KBM-7 (cell line): ENCODE measurements around the gene NSUN6.
"Not testable (repeated sequence)": the region's sequence is repeated elsewhere in the genome, so short reads cannot be mapped to it uniquely, and the experiment has no call there.

Experiments used
- DNase-seq: peaks from one replicate; pipeline ENCODE4 v3.0.0-alpha.2; 2015
- in situ Hi-C: fragments of 300-500 bp; cut with MboI; formaldehyde crosslinking; loops from 2 replicates; pipeline ENCODE4 v1.14.3; 2020; ENCODE audit warnings: low sequenced_read_pairs, low pct_unique_long_range_greater_than_20kb, mixed read lengths

NSUN6 gene

DNA sequence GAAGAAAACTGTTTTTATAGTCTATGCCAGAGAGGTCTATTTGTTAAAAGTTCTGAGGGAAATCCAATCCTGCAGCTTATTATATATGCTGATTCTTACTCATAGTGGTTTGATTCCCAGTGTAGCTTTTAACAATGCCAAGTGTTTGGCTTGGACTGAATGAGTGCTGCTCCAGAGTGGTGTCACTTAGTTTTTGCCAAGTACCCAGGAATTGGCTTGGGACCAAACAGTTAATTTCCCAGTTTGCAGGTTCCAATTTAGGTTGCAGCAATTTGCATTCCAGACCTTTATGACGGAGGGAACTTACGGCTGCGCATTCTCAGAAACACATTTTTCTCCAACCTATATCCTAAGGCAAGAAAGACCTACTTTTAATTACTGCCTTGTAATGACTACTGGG, 32.4 kb downstream of the NSUN6 start:
- DNase-seq: no peak
- in situ Hi-C loops: no loop called here

DNA sequence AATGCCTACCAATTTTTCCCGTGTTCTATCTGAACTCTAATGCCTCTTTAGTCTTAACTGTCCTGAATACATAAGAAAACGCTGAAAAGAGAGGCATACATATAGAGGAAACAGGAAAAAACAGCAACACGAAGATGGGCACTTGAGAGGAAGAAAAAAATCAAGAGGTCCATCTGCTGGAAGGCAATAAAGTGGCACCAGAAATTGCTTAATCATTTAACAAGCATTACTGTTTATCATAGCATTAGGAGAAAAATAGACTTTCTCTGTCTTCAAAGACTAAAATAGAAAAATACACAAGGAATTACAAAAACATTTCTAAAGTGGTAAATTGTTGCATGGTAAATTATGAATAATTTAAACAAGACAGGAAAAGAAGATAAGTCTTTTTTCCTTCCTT, 35.0 kb downstream of the NSUN6 start:
- peak; percentile 16 for DNase-seq
- in situ Hi-C loops: no loop called here

DNA sequence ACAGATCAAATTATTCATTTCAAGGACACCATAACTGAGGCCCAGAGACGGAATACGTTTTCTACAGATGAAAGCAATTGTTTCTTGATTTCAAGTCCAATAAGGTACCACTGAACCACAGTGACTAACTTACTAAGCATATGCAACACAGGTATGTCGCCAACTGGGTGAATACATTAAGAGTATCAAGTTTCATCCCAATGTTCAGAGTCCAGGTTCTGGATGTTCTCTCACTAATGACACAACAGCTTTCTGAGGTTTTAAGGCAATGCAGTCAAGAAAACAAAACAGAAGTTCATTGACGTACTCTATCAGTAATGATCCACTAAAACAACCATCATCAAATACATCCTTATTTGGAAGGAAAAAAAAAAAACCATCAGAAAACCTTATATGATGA, 35.8 kb downstream of the NSUN6 start:
- no peak for DNase-seq
- in situ Hi-C loops: no loop called here

DNA sequence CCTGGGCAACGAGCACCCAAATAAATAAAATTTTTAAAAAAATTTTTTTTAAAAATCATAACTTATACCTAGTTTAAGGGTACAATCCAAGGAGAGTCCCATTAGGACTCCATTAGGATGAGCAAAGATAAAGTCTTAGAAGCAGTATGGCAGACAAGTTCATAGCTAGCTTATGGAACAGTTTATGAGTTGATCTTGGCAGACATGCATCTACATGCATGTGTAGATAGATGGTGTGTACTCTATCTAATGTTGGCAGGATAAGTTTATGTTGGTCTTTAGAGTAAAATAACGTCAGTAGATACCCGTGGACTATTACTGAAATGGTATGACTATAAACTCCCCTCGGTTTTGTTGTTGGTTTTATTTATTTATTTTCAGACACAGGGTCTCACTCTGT, 40.2 kb downstream of the NSUN6 start:
- DNase-seq: no peak
- in situ Hi-C loops: no loop called here

DNA sequence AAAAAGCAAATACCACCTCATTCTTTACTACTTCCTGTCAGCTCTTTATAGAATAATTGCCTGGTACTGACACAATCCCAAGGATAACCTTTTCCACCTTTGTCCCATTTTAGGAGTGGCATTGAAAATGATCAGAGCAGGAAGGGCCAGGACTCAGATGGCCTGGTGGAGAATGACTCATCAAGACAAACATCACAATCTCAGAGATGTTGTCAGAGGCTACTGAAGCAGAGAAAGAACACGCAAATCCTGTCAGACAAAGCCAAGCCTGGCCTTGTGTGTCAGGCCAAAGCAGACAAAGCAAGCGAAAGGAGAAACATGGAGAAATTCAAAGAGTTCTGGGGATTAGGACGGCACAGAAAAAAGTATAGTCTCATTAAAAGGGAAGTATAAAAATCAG, 40.9 kb downstream of the NSUN6 start:
- in situ Hi-C loops: no loop called here
- DNase-seq: no peak

DNA sequence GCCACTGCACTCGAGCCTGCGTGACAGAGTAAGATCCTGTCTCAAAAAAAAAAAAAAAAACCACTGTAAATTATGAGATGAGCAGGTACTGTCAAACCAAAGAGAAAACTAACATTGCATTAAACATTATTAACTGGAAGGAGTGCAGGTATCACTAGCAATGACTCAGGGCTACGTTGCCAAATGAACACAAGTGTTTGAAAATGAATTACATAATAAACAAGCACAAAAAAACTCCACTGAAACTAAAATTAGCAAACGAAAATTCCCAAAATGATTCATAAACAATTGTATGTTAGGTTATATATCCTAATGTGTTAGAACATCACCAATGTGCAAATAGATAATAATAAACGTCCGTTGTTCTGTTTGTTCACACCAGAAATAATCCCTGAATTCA, 42.8 kb downstream of the NSUN6 start:
- in situ Hi-C loops: no loop called here
- DNase-seq: no peak

DNA sequence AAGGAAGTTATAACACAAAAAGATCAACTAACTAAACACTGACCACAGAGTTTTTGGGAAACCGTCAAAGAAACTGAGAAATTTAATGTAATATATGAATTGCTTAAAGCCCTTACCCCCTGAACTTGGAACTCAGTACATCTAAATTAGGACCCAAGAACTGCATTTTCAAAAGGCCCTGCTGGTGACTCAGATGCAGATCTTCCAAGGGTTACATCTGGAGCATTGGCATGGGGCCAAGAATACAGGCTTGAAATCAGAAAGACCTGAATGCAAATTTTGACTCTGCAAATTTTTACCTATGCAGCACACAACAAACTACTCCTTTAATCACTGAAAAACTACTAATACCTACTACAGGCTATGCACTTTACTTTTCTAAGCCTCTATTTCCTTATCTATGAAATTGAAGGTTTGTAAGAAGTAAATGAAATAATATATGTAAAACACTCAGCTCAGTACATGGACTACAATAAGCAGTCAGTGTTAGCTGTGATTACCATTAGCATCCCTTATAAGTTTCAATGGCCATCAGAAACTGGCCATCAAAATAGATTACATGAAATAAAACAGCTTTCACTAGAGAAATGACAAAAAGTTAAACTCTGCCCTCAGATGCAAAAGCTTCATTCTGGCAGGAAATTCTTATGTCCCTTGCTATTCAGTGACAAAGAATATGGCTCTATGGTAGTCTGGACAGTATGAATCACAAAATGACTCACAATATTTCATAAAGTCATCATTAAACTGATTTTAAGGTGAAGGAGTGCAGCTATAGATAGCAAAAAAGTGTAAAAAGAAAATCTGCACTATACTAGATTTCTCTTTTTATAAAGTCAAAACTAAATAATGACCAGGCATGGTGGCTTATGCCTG, 43.6 kb downstream of the NSUN6 start:
- DNase-seq: no peak
- in situ Hi-C loops: no loop called here

DNA sequence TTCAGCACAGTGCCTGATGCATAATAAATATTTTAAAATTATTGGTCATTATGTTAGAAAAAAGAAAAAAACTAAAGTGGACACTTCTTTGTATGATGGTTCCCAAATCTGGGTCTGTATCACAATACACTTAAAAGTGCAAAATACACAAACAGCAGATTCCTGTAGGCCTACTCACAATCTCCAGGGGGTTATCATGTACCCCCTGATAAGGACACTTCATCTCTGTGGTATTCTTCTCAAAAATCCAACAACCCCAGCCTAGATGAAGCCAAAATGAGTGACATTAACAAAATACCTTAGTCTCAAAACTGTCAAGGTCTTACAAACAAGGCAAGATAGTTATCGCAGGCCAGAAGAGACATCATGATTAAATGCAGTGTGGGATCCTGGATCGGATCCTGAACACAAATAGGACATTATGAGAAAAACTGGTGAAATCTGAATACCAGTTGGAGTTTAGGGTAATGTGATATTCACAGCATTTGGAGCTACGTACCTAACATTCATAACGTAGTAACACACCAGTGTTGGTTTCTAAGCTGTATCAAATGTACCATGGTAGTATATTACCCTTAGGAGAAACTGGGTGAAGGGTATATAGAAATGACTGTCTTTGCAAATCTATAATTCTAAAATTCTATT, 45.2 kb downstream of the NSUN6 start:
- no peak for DNase-seq
- in situ Hi-C loops: no loop called here

DNA sequence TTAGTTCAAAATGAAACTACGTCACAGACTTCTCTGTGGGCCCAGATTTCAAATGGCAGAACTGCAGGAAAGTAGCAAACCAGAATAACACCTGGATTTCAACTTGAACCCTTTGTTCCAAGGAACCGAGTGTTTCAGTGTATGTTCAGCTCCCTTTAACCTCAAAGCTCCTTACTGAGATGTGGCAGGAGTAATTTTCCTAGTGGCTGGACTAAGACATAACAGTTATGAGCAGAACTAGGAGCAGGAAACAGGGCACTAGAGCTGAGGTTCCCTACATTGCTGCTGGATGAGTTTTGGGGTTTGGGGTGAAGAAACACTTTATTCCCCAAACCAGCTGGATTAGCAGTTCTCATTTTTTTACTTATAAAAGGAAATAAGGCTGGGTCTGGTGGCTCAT, 50.1 kb downstream of the NSUN6 start:
- DNase-seq: no peak

DNA sequence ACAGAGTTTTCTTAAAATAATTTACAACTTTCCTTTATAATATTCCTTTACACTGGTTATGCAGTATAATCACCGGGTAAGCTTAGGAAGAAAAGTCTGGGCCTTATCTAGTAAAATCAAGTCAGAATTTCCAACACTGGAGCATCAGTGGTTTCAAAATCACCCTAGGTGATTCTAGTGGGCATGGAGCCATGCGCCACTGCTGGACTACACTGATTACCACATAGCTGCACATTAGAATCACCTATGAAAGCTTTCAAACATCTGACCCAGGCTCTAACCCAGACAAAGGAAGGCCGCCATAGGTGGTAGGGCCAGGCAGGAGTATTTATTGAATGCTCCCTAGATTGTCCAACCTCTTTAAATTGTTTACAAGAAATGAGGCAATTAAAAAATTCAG, 52.0 kb downstream of the NSUN6 start:
- no peak for DNase-seq
- in situ Hi-C loops: no loop called here

More for the DNA sequence above, 50.1 kb downstream of the NSUN6 start:
- in situ Hi-C loops: no loop called here

DNA sequence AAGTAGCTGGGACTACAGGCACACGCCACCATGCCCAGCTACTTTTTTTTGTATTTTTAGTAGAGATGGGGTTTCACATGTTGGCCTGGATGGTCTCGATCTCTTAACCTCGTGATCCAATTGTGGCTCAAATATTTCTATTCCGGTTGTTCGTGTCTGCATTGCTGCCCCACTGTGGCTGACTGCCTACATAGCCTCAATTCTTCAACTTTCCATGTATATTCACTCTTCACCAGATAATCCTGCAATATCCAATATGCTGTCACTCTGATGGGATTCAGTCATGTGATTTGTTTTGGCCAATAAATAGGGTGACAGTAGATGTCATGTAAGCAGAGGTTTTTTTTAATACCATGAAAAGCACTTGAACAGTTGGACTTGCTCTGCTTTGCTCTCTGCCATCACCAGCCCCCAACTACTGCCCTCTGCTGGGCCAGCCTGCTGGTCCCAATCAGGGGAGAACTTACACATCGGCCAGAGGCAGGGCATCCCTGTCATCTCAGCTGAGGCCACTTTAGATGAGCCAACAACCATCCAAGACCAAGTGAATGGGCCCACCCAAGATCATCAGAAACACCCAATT, 56.7 kb downstream of the NSUN6 start:
- peak; percentile 51 for DNase-seq
- in situ Hi-C loops: no loop called here

DNA sequence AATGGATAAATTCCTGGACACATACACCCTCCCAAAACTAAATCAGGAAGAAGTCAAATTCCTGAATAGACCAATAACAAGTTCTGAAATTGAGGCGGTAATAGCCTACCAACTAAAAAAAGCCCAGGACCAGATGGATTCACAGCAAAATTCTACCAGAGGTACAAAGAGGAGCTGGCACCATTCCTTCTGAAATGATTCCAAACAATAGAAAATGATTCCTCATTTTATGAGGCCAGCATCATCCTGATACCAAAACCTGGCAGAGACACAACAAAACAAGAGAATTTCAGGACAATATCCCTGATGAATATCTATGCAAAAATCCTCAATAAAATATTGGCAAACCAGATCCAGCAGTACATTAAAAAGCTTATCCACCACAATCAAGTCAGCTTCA, 60.2 kb downstream of the NSUN6 start:
- DNase-seq, in situ Hi-C loops: not testable (repeated sequence)

DNA sequence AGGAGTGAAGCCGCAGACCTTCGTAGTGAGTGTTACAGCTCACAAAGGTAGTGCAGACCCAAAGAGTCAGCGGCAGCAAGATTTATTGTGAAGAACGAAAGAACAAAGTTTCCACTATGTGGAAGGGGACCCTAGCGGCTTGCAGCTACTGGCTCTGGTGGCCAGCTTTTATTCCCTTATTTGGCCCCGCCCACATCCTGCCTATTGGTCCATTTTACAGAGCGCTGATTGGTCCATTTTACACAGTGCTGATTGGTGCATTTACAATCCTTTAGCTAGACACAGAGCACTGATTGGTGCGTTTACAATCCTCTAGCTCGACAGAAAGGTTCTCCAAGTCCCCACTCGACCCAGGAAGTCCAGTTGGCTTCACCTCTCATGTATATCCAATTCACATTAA, 64.8 kb downstream of the NSUN6 start:
- DNase-seq, in situ Hi-C loops: not testable (repeated sequence)

DNA sequence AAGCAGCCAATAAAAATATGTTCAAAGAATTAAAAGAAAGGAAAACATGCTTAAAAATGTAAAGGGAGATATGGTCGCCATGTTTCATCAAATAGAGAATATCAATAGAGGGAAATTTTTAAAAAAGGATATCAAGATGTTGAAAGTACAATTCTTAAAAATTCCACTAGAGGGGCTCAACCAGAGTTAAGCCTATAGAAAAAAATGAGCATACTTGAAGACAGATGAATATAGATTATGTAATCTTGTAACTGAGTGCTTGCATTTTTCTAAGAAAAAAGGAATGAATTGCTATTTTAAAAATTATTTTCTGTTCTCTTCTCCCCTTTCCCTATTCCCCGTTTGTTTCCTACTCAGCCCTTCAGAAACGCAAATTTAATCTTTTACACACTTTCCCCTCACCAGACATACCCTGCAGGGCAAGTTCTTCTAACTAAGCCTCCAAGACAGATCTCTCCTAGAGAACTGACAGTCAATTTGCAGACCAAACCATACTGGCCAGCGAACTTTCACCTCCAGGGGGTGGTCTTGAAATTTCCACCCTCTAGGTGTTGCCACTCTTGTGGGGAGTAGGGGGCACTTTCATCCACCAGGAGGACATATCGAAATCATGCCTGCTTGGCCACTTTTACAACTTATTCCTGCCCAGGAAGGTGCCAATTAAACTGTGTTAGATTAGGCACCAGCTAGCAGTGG, 67.7 kb downstream of the NSUN6 start:
- in situ Hi-C loops: no loop called here

DNA sequence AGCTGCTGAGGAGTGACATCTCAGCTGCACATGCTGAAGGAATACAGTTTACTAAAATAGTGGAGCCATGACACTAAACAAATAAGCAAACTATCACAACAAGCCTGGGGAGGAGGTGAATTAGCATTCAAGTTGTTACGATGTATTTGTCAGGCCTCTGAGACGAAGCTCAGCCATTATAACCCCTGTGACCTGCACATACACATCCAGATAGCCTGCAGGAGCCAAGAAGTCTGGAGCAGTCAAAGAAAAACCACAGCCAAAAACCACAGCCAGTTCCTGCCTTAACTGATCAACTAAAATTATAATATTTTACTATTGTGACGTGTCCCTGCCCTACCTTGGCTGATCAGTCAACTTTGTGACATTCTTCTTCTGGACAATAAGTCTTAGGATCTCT, 68.6 kb downstream of the NSUN6 start:
- in situ Hi-C loops: no loop called here
- peak; percentile 83 for DNase-seq

More for the DNA sequence above, 67.7 kb downstream of the NSUN6 start:
- peak; percentile 68 for DNase-seq

DNA sequence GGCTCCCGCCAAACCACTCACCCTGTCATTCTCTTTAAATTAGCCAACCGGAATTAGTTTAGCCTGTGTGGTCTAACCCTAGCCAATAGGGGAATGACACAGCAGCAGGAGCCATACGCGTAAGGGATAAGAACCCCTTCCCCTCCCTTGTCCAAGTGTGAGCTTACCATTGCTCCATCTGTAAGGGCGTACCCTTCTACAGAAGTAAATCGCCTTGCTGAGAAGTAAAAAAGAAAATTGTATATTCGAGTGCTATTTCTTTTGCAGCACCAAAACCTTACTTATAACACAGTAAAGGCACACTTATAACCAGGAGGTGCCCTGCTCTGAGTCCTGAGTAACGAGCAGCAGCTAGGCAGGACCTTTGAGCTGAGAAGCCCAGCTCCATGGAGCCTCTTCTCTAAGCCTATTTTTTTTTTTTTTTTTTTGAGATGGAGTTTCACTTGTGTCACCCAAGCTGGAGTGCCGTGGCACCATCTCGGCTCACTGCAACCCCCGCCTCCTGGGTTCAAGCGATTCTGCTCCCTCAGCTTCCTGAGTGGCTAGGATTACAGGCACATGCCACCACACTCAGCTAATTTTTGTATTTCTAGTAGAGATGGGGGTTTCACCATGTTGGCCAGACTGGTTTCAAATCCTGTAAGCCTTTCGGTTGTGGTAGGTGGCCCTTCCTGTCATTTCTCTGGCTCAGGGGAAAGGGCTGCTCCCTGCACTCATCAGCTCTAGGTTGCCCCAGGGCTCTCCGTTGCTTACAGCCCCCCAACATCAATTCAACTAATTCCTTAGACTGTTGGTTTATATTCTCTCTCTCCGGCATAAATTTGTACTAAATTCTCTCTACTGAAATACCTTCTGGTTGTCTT, 73.3 kb downstream of the NSUN6 start:
- in situ Hi-C loops: no loop called here

DNA sequence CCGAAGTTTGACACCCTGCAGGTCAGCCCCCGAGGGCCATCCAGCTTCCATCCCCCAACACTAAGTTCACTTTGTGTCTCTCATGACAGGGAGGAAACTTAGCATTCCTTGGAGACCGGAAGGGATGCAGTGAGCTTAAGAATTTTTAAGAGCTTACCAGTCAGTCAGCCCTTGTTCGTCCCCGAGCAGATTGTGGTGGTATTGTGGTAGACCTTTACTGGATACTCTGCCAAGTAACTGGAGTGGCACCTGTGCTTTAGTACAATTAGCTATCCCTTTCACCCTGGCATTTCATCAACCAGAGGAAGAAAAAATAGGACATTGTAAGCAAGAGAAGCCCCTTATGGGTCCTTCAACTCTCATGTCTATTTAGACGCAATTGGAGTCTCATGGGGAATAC, 74.8 kb downstream of the NSUN6 start:
- in situ Hi-C loops: no loop called here
- DNase-seq: no peak

More for the DNA sequence above, 73.3 kb downstream of the NSUN6 start:
- no peak for DNase-seq

DNA sequence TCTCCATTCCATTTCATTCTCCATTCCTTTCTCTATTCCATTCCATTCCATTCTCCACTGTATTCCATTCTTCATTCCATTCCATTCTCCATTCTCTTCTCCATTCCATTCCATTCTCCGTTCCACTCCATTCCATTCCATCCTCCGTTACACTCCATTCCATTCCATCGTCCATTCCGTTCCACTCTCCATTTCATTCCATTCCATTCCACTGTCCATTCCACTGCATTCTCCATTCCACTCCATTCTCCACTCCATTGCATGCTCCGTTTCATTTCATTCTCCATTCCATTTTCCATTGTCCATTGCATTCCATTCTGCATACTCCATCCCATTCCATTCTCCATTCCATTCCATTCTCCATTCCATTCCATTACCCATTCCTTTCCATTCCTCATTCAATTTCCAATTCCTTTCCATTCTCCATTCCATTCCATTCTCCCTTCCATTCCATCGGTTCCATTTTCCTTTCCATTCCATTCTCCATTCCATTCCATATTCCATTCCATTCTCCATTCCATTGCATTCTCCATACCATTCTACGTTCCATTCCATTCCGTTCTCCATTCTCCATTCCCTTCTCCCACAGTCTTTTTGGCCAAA, 78.3 kb downstream of the NSUN6 start:
- in situ Hi-C loops: no loop called here

More for the DNA sequence above, 78.3 kb downstream of the NSUN6 start:
- DNase-seq: no peak
